HepG2 (cell line): ENCODE results near the gene PGPEP1. TPM values are rescaled to one million over a fixed set of nuclear protein-coding genes. Genes with fewer than 3 reads are reported as not detected.

Experiments
- FOXP4 ChIP-seq: sonication (generic); formaldehyde crosslinking; IDR thresholded peaks from 2 replicates; pipeline ENCODE4 v1.4.0; 2020; ENCODE audit warnings: missing genetic modification reagents
- GLI4 ChIP-seq: sonication (generic); formaldehyde crosslinking; IDR thresholded peaks from 2 replicates; pipeline ENCODE4 v1.5.1; 2020; ENCODE audit warnings: missing genetic modification reagents, mild to moderate bottlenecking, moderate library complexity, borderline replicate concordance
- HNRNPUL1 ChIP-seq: fragments of 200-400 bp; formaldehyde crosslinking; IDR thresholded peaks from 2 replicates; pipeline ENCODE4 v1.6.1; 2017; ENCODE audit warnings: low read depth, mild to moderate bottlenecking, low read length, moderate library complexity
- KDM5B ChIP-seq: sonication (generic); formaldehyde crosslinking; IDR thresholded peaks from 2 replicates; pipeline ENCODE4 v1.4.0; 2020; ENCODE audit warnings: missing genetic modification reagents, mild to moderate bottlenecking, borderline replicate concordance
- MIXL1 ChIP-seq: IDR thresholded peaks from 2 replicates; pipeline ENCODE4 v1.6.1; 2016
- MNT ChIP-seq: fragments of 450-650 bp; IDR thresholded peaks from 2 replicates; pipeline ENCODE4 v1.6.1; 2016
- NR2F2 ChIP-seq: IDR thresholded peaks from 2 replicates; pipeline ENCODE4 v1.6.1; 2012; ENCODE audit warnings: low read depth, inconsistent platforms, borderline replicate concordance
- PAF1 ChIP-seq: IDR thresholded peaks from 2 replicates; pipeline ENCODE4 v1.6.1; 2016; ENCODE audit warnings: missing genetic modification reagents, missing compliant biosample characterization
- SCMH1 ChIP-seq: sonication (generic); formaldehyde crosslinking; IDR thresholded peaks from 2 replicates; pipeline ENCODE4 v1.9.0; 2021; ENCODE audit warnings: missing genetic modification reagents, mild to moderate bottlenecking, borderline replicate concordance
- ZFP36 ChIP-seq: fragments of 150-350 bp; IDR thresholded peaks from 2 replicates; pipeline ENCODE4 v1.6.1; 2018; ENCODE audit warnings: borderline replicate concordance, low read length, low read depth; ENCODE audit not compliant: partially characterized antibody
- ZNF318 ChIP-seq: sonication (generic); formaldehyde crosslinking; IDR thresholded peaks from 2 replicates; pipeline ENCODE4 v1.4.0; 2020; ENCODE audit warnings: mild to moderate bottlenecking, missing genetic modification reagents
- ZNF501 ChIP-seq: sonication (generic); formaldehyde crosslinking; IDR thresholded peaks from 2 replicates; pipeline ENCODE4 v1.5.1; 2020; ENCODE audit warnings: mild to moderate bottlenecking, moderate library complexity, missing genetic modification reagents
- ZNF552 ChIP-seq: sonication (generic); formaldehyde crosslinking; IDR thresholded peaks from 2 replicates; pipeline ENCODE4 v1.9.0; 2022; ENCODE audit warnings: missing genetic modification reagents, mild to moderate bottlenecking, borderline replicate concordance
- ZSCAN25 ChIP-seq: sonication (generic); formaldehyde crosslinking; IDR thresholded peaks from 2 replicates; pipeline ENCODE4 v1.8.0; 2022; ENCODE audit warnings: mild to moderate bottlenecking, missing genetic modification reagents
- ZSCAN31 ChIP-seq: sonication (generic); formaldehyde crosslinking; IDR thresholded peaks from 2 replicates; pipeline ENCODE4 v1.5.0; 2020; ENCODE audit warnings: low read depth, mild to moderate bottlenecking, missing genetic modification reagents
- polyA plus RNA-seq, 8 experiments: library from polyadenylated mRNA; depleted of rRNA in 3 of 8; stranded (reverse) in 7 of 8; unstranded in 1 of 8; fragments of >200 nt; fragmentation: Illumina TruSeq in 4 of 8; extraction: Trizol in 4 of 8; gene quantifications; 2 replicates each; pipeline versions ENCODE4 v1.2.1 to v1.2.3, GENCODE V29; 2011 to 2016; ENCODE audit warnings: low read depth in 4 of 8, missing spikeins in 1 of 8, mixed read lengths in 1 of 8; ENCODE audit not compliant: insufficient read depth in 1 of 8
- total RNA-seq, 5 experiments: library from RNA; depleted of rRNA; stranded (reverse); fragments of >200 nt; fragmentation: Illumina TruSeq; extraction: Trizol; gene quantifications; 2 replicates each; pipeline ENCODE4 v1.2.3, GENCODE V29; 2016; ENCODE audit warnings: low read depth in 1 of 5

Gene PGPEP1
- total and polyA plus RNA-seq, 2 of the 13 experiments (the other 11 are each of a cell fraction or from before 2014, with no cell fraction given), result 53.1 to 56.6 TPM

GRCh38 chr19:18385675-18386542, 45.5 kb downstream of the PGPEP1 start, which contains the start of gene GDF15 (continued):
- 0 out of 2 replicates have a peak, but pooled peaks have one; percentile 50 for TF ChIP-seq ZNF318 (CRISPR knock-in tag)
- peak; percentile 95 for TF ChIP-seq FOXP4 (CRISPR knock-in tag)
- TF ChIP-seq ZFP36, result no peak
- TF ChIP-seq SCMH1, result no peak
- TF ChIP-seq ZSCAN25 (CRISPR knock-in tag), result 0 out of 2 replicates have a peak, but pooled peaks have one; percentile 53
- 0 out of 2 replicates have a peak, but pooled peaks have one; percentile 30 for TF ChIP-seq ZSCAN31
- TF ChIP-seq MIXL1 (CRISPR knock-in tag), result peak; percentile 75; the same call in 1 of the 2 replicates
- no peak for TF ChIP-seq GLI4
- TF ChIP-seq NR2F2, result peak; percentile 76; the same call in 1 of the 2 replicates
- TF ChIP-seq PAF1 (CRISPR knock-in tag), result no peak; the same call in none of the 2 replicates
- TF ChIP-seq HNRNPUL1, result no peak
- TF ChIP-seq ZNF552 (CRISPR knock-in tag), result no peak; the same call in 1 of the 2 replicates
- TF ChIP-seq ZNF501 (CRISPR knock-in tag), result peak; percentile 54; the same call in 1 of the 2 replicates
- peak; percentile 57; the same call in 1 of the 2 replicates for TF ChIP-seq KDM5B (CRISPR knock-in tag)
- TF ChIP-seq MNT, result 0 out of 2 replicates have a peak, but pooled peaks have one; percentile 20
